HG02970 (cell line): Measurements from ENCODE around the gene GABPB2.

Experiments used
- ATAC-seq: cut with Tn5 transposase; IDR thresholded peaks from one replicate; pipeline ENCODE4 v1.9.1; 2021; ENCODE audit warnings: mild to moderate bottlenecking, moderate library complexity, moderate number of reproducible peaks; ENCODE audit not compliant: unreplicated experiment, low FRiP score

The GABPB2 gene

GRCh38 chr1:151158326-151158725, 87.8 kb downstream of the GABPB2 start:
- ATAC-seq: no peak

- ATAC-seq: no peak
These were observed 88.2 kb downstream of the GABPB2 start for GRCh38 chr1:151158751-151159251.

- ATAC-seq: no peak
These were observed 88.8 kb downstream of the GABPB2 start for GRCh38 chr1:151159373-151159772.

- no peak for ATAC-seq
These were observed 94.2 kb downstream of the GABPB2 start for GRCh38 chr1:151164732-151165280.

GRCh38 chr1:151165281-151165737, 94.7 kb downstream of the GABPB2 start:
- no peak for ATAC-seq

GRCh38 chr1:151165738-151166504, 95.4 kb downstream of the GABPB2 start, which contains the start of the genes LYSMD1 and SCNM1:
TSS of gene LYSMD1 (minus strand) at chr1:151165902. CDS start at chr1:151165258, 644 bp downstream.
TSS of gene SCNM1 (plus strand) at chr1:151166144. CDS start at chr1:151166153, 9 bp downstream.
- ATAC-seq: peak; percentile 88

GRCh38 chr1:151166505-151166956, 96.0 kb downstream of the GABPB2 start:
- no peak for ATAC-seq

DNA sequence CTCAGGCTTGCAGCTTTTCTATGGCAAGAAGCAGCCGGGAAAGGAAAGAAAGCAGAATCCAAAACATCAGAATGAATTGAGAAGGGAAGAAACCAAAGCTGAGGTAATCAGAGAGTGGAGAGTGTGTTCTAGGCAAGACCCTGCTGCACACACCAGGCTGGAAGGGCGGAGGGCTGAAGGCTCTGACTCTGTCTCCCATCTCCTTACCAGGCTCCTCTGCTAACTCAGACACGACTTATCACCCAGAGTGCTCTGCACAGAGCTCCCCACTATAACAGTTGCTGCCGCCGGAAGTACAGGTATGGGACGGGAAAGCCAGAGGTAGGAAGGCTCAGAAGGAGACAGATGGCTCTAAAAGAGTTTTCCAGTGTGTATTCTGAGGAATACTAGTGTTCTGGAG, 96.6 kb downstream of the GABPB2 start:
- ATAC-seq: no peak

GRCh38 chr1:151171190-151171589, 100.6 kb downstream of the GABPB2 start:
- ATAC-seq: no peak
